Measurements from ENCODE around the gene UBE2E3. TPM values are rescaled to one million over a fixed set of nuclear protein-coding genes. Genes with fewer than 3 reads are reported as not detected.

The UBE2E3 gene
- polyA plus RNA-seq, 1 experiment = 127 TPM

DNA sequence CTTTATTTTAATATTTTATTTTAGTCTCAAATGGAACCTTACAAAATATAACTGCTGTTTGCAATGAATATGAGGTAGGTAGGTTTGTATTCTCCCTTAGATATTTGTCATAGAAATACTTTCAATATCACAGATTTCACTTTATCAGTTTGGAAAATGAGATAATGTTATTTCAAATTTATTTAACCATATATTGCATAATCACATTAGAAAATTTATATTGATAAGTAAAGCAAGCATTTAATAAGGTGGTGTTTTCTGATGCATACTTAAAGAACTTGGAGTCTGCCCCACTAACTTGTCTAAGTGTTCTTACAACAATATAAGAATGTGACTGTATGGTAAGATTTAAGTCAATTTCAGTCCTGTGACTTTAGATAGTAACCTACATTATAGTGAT lies 85.1 kb downstream of the UBE2E3 start:
- no peak for DNase-seq (ENCODE audit: low read depth, low spot score)
- H3K9me3 ChIP-seq (ENCODE audit: control insufficient read depth, insufficient read depth, low read length) = no peaks in the 10 kb centered on the region
- H3K27ac ChIP-seq (ENCODE audit: low read depth, low read length) = no peak overlapping the region
- POLR2A ChIA-PET = no interaction called here
- H3K27me3 ChIP-seq (ENCODE audit: control insufficient read depth, insufficient read depth, low read length) = no peaks in the 10 kb centered on the region
- CTCF ChIA-PET = no interaction called here
- H3K4me3 ChIP-seq (ENCODE audit: low read depth, low read length) = no peak overlapping the region
- TF ChIP-seq, protein P1, sequence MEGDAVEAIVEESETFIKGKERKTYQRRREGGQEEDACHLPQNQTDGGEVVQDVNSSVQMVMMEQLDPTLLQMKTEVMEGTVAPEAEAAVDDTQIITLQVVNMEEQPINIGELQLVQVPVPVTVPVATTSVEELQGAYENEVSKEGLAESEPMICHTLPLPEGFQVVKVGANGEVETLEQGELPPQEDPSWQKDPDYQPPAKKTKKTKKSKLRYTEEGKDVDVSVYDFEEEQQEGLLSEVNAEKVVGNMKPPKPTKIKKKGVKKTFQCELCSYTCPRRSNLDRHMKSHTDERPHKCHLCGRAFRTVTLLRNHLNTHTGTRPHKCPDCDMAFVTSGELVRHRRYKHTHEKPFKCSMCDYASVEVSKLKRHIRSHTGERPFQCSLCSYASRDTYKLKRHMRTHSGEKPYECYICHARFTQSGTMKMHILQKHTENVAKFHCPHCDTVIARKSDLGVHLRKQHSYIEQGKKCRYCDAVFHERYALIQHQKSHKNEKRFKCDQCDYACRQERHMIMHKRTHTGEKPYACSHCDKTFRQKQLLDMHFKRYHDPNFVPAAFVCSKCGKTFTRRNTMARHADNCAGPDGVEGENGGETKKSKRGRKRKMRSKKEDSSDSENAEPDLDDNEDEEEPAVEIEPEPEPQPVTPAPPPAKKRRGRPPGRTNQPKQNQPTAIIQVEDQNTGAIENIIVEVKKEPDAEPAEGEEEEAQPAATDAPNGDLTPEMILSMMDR (IDR thresholded peaks at IDR 0.05; ENCODE audit: low read depth, low read length) = no peak

DNA sequence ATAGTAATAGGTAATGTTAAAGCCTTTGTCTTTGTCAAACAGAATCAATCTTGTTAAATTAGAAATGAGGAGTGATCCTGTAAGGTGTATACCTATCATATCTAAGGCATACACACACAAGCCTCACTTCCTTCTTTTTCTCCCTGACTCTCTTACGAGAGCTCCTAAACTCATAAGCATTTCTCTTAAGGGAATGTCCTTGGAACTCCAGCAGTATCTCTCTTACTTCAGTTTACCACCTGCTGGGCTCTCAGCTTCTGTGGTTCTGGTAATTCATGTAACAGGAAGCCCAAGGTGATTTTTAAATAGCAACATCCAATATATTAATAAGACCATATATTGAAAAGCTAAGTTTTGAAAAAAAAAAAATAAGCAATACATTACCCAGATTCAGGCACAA lies 85.9 kb downstream of the UBE2E3 start:
- no peak overlapping the region for H3K4me3 ChIP-seq (ENCODE audit: low read depth, low read length)
- no peaks in the 10 kb centered on the region for H3K27me3 ChIP-seq (ENCODE audit: control insufficient read depth, insufficient read depth, low read length)
- no peaks in the 10 kb centered on the region for H3K9me3 ChIP-seq (ENCODE audit: control insufficient read depth, insufficient read depth, low read length)
- ChIA-PET POLR2A (no interaction called here), CTCF (no interaction called here)
- TF ChIP-seq, protein P1 (IDR thresholded peaks at IDR 0.05; ENCODE audit: low read depth, low read length) = no peak
- no peak for DNase-seq (ENCODE audit: low read depth, low spot score)
- H3K27ac ChIP-seq (ENCODE audit: low read depth, low read length) = no peak overlapping the region

DNA sequence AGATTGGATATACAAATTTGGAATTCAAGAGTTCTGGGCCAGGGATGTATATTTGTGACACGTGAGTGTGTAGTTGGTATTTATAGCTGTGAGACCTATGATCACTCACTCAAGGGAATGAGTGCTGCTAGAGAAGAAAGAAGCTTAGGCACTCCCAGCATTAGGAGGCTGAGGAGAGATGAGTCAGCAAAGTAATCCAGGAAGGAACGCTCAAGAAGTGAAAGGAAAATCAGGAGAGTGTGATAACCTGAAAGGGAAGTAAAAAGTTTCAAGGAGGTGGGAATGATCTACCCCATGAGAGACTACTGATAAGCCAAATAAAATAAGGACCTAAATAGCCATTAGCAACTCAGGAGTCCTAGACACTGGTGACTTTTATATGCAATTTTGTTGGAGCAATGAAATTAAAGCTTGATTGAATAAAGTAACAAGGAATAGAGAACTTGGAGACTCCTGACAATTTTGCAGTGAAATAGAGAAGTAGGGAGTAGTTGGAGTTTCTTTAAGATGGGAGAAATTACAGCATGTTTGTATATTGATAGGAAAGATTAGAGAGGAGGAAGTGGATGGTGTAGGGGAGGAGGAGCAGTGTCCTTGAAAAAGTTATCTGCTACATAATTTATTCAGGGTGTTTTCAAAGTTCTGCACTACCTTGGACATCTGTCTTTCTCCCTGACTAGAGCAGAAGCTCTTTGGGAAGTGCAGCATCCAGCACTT lies 89.9 kb downstream of the UBE2E3 start:
- ChIA-PET CTCF (interaction anchor here (0.5 to 1.7 kb wide), 10 partner anchors 11 to 947 kb away, joined by 3 to 12 read pairs (median 4); partner anchors contain the start of gene UBE2E3), POLR2A (interaction anchor here (0.6 to 0.7 kb wide), 2 partner anchors 80 to 649 kb away, joined by 3 read pairs; no protein-coding TSS in a partner anchor)
- no peak for DNase-seq (ENCODE audit: low read depth, low spot score)
- Histone ChIP-seq H3K9me3 (ENCODE audit: control insufficient read depth, insufficient read depth, low read length) (no peaks in the 10 kb centered on the region), H3K27me3 (ENCODE audit: control insufficient read depth, insufficient read depth, low read length) (no peaks in the 10 kb centered on the region), H3K27ac (ENCODE audit: low read depth, low read length) (no peak overlapping the region), H3K4me3 (ENCODE audit: low read depth, low read length) (no peak overlapping the region)
- TF ChIP-seq, protein P1 (IDR thresholded peaks at IDR 0.05; ENCODE audit: low read depth, low read length) = no peak

DNA sequence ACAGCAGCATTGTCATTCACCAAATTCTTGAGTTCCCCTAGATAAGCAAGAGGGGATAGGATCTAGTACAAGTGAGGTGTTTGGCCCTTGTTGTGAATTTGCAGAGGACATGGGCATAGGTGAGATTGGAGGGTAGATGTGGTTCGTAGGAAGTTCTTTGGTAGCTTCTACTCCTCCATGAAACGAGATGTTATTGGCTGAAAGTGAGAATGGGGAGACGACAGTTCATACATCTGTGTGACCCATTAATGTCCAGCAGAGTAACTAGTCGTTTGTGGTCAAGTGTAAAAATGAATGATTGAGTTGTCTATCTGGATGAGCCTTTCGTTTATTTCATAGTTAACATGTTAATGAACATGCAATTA lies 90.4 kb downstream of the UBE2E3 start:
- Histone ChIP-seq H3K27me3 (ENCODE audit: control insufficient read depth, insufficient read depth, low read length) (no peaks in the 10 kb centered on the region), H3K27ac (ENCODE audit: low read depth, low read length) (no peak overlapping the region), H3K4me3 (ENCODE audit: low read depth, low read length) (no peak overlapping the region), H3K9me3 (ENCODE audit: control insufficient read depth, insufficient read depth, low read length) (no peaks in the 10 kb centered on the region)
- TF ChIP-seq, protein P1 (IDR thresholded peaks at IDR 0.05; ENCODE audit: low read depth, low read length) = no peak
- ChIA-PET POLR2A (interaction anchor here (0.7 kb wide), 1 partner anchor 648 kb away, joined by 3 read pairs; no protein-coding TSS in a partner anchor), CTCF (interaction anchor here (0.5 to 1.7 kb wide), 7 partner anchors 12 to 945 kb away, joined by 3 to 12 read pairs (median 4); partner anchors contain the start of gene UBE2E3)
- DNase-seq (ENCODE audit: low read depth, low spot score) = no peak

DNA sequence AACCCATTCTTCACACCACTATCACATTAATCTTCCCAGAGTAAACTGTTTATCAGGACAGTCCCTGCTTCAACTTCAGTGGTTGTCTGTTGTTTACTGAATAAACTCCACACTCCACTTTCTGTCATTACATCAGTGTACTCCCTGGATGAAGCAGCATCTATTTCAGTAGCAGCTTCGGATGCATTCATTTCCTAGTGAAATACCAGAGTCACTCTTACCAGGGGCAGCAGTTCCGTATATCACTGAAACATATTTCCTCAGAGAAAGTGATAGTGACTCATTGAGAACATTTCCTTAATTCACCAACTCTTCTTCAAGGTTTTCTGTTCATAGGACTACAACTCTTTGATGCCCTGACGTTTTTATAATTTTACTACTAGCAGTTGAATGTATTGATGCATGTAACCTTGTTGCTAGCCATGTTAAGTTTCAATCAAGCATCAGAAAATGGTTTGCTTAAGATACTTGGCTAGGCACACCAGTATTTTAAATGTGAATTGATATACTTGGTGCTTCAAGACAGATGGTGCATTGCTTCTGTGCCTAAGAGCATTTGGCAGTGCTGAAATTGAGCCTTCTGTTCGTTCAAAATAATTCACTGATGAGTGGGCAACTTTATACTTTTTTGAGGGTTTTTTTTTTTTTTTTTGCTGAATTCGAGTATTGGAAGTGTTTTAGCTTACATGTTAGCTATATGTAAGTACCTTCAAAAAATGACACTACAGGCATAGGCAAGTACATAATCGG lies 92.3 kb downstream of the UBE2E3 start:
- POLR2A ChIA-PET = no interaction called here
- no peaks in the 10 kb centered on the region for H3K9me3 ChIP-seq (ENCODE audit: control insufficient read depth, insufficient read depth, low read length)
- DNase-seq (ENCODE audit: low read depth, low spot score) = no peak
- no peaks in the 10 kb centered on the region for H3K27me3 ChIP-seq (ENCODE audit: control insufficient read depth, insufficient read depth, low read length)
- CTCF ChIA-PET = interaction anchor here (0.6 to 1.2 kb wide), 5 partner anchors 10 to 947 kb away, joined by 3 to 5 read pairs (median 3); no protein-coding TSS in a partner anchor
- TF ChIP-seq, protein P1 (IDR thresholded peaks at IDR 0.05; ENCODE audit: low read depth, low read length) = no peak
- H3K27ac ChIP-seq (ENCODE audit: low read depth, low read length) = no peak overlapping the region
- no peak overlapping the region for H3K4me3 ChIP-seq (ENCODE audit: low read depth, low read length)

All from AG04450 (cell line).